Measurements from ENCODE around the gene CRLF2.

CRLF2 gene

DNA sequence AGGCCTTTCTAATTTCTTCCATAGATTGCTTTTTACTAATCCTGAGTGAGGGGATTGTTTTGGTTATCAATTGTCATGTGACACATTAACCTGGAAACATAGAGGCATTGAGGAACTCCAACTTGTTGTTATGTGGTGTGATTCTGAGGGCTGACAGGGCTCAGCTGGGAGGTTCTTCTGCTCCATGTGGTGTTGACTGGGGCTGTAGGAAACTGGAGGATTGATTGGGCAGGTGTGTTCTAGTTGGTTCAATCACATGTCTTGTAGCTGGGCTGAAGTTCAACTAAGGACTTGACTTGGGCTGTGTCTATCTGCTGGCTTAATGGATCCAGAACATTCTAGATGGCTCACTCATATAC, 10.8 kb upstream of the CRLF2 start:
- TF ChIP-seq, protein P1, sequence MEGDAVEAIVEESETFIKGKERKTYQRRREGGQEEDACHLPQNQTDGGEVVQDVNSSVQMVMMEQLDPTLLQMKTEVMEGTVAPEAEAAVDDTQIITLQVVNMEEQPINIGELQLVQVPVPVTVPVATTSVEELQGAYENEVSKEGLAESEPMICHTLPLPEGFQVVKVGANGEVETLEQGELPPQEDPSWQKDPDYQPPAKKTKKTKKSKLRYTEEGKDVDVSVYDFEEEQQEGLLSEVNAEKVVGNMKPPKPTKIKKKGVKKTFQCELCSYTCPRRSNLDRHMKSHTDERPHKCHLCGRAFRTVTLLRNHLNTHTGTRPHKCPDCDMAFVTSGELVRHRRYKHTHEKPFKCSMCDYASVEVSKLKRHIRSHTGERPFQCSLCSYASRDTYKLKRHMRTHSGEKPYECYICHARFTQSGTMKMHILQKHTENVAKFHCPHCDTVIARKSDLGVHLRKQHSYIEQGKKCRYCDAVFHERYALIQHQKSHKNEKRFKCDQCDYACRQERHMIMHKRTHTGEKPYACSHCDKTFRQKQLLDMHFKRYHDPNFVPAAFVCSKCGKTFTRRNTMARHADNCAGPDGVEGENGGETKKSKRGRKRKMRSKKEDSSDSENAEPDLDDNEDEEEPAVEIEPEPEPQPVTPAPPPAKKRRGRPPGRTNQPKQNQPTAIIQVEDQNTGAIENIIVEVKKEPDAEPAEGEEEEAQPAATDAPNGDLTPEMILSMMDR (IDR thresholded peaks at IDR 0.05; ENCODE audit: insufficient read depth, missing control alignments) = no peak
- no peak for FAIRE-seq
- no peak for DNase-seq (ENCODE audit: insufficient read length, low spot score)

DNA sequence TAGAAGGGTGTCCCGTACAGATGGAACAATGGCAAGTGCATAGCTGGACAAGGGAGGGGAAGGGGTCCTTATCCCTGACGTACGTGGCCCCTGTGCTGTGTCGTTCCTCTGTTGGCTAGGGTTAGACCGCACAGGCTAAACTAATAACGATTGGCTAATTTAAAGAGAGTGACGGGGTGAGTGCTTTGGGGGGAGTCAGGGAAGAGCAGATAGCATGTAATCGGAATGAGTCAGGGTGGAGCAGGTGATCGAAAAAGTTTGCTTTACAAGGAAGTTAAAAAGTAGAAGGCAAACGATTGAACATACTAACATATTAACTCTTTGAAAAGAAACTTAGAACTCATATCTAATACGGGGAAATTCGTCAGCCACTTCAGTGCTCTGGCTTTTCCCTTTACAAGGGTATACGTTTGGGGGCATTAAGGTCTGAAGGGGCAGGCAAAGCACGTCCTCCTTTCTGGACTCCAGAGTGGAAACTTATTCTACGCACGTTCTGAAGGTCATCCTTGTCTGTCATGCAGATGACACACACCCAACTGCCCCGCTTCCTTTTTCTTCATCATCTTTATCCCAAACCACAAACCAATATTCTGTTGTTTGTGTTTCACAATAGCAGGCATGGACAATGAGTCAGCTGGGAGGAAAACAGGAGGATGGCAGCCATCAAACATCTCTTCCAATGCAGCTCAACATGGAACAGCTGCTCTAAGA, 10.2 kb upstream of the CRLF2 start:
- TF ChIP-seq, protein P1 (IDR thresholded peaks at IDR 0.05; ENCODE audit: insufficient read depth, missing control alignments) = no peak
- FAIRE-seq (no peak), DNase-seq (ENCODE audit: insufficient read length, low spot score) (no peak)

DNA sequence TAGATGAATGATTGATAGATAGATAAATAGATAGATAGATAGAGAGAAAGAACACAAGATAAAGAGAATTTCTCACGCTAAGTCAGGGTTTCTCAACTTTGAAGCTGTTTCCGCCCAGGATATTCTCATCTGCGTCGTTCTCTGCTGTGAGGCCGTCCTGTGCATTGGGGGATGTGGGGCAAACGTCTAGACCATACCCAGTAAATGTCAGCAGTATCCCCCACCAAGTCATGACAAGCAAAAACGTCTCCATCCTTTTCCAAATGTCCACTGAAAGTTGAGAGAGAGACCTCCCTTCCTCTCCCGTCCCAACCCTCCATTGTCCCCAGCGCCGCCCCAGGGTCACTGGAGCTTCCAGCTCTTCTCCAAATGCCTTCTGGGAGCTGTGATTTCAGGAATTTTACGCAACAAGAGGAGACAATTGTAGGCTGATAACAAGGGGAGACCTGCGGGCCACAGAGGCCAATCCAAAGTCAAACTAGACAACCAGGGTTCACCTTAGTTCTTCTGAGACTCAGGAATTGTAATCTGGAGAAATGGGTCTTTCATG, 8.9 kb upstream of the CRLF2 start:
- TF ChIP-seq, protein P1 (IDR thresholded peaks at IDR 0.05; ENCODE audit: insufficient read depth, missing control alignments) = no peak
- no peak for DNase-seq (ENCODE audit: insufficient read length, low spot score)
- FAIRE-seq = no peak

DNA sequence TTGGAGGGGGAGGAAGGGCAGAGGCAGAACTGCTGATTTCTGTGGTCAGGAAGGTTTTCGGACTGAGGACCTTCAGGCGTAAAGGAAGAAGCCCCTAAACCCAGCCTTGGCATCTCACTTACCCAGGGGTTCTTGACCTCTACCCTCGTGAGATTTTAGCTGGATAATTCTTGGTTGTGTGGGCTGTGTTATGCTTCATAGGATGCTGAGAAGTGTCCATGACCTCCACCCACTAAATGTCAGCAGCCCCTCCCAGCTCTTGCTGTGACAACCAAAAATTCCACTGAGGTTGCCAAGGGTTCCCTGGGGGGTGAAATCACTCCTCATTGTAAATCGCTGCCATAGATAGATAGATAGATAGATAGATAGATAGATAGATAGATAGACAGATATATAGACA, 5.8 kb upstream of the CRLF2 start:
- TF ChIP-seq, protein P1 (IDR thresholded peaks at IDR 0.05; ENCODE audit: insufficient read depth, missing control alignments) = no peak
- DNase-seq (ENCODE audit: insufficient read length, low spot score) (no peak), FAIRE-seq (no peak)

DNA sequence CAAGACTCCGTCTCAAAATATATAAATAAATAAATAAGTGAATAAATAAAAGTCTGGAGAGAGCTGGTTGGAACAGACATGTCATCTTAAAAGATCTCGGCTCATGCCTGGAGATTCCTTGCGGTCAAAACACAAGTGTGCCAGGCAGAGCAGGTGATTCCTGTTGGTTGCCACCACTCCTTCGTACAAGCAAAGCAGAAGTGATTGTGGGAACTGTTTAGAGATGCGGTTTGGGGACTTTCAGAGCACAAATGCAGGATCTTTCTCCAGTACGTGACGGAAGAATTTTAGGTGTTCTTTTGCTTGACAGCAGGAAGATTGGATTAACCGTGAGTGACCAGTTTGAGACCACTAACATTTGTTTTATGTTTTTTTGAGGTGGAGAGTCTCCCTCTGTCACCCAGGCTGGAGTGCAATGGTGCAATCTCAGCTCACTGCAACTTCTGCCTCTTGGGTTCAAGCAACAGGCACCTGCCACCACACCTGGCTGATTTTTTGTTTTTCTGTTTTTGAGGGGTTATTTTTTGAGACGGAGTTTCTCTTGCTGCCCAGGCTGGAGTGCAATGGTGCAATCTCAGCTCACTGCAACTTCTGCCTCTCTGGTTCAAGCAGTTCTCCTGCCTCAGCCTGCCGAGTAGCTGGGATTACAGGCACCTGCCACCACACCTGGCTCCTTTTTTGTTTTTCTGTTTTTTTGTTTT, 2.8 kb upstream of the CRLF2 start:
- FAIRE-seq (no peak), DNase-seq (ENCODE audit: insufficient read length, low spot score) (no peak)
- TF ChIP-seq, protein P1 (IDR thresholded peaks at IDR 0.05; ENCODE audit: insufficient read depth, missing control alignments) = no peak

DNA sequence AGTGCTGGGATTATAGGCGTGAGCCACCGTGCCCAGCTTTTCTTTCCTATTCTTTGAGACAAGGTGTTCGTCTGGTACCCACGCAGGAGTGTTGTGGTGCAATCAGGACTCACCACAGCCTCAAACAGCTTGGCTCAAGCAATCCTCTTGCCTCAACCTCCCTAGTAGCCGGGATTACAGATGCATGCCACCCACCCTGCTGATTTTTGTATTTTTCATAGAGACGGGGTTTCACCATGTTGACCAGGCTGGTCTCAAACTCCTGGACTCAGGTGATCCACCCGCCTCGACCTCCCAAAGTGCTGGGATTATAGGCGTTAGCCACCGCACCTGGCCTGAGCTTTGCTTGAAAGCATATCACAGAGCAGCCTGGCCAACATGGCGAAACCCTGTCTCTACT, 1.5 kb upstream of the CRLF2 start:
- DNase-seq (ENCODE audit: insufficient read length, low spot score) (no peak), FAIRE-seq (no peak)
- TF ChIP-seq, protein P1 (IDR thresholded peaks at IDR 0.05; ENCODE audit: insufficient read depth, missing control alignments) = no peak

DNA sequence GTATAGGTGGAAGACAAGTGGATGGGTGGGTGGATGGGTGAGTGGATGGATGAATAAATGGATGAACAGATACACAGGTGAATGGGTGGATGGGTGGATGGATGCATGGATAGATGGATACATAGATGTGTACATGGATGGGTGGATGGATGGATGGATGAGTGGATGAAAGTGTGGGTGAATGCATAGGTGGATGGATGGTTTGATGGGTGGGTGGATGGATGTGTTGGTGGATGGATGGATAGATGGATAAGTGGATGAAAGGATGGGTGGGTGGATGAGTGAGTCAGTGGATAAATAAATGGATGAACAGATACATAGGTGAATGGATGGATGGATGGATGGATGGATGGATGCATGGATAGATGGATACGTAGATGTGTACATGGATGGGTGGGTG, 1.6 kb downstream of the CRLF2 start:
- TF ChIP-seq, protein P1 (IDR thresholded peaks at IDR 0.05; ENCODE audit: insufficient read depth, missing control alignments) = no peak
- FAIRE-seq = no peak
- no peak for DNase-seq (ENCODE audit: insufficient read length, low spot score)
